ENCODE results near the gene H1-8.

Gene H1-8

GRCh38 chr3:129579991-129580390, 37.0 kb downstream of the H1-8 start:
- H3K4me1 ChIP-seq (ENCODE audit: control insufficient read depth, insufficient read depth, low read length), result no peaks in the 10 kb centered on the region
- H3K36me3 ChIP-seq (ENCODE audit: insufficient read depth, low read length), result peaks cover 52% of the 10 kb centered on the region
- no peak overlapping the region for H3K4me3 ChIP-seq (ENCODE audit: low read length)
- no peak overlapping the region for H3K9ac ChIP-seq (ENCODE audit: low read depth, low read length)
- no peaks in the 10 kb centered on the region for H3K9me3 ChIP-seq (replicated peaks; ENCODE audit: low read length)
- H3K4me2 ChIP-seq (ENCODE audit: low read length), result no peak overlapping the region
- no peaks in the 10 kb centered on the region for H3K27me3 ChIP-seq (ENCODE audit: control insufficient read depth, insufficient read depth, low read length)

GRCh38 chr3:129581623-129582022, 38.6 kb downstream of the H1-8 start:
- no peak overlapping the region for H3K4me2 ChIP-seq (ENCODE audit: low read length)
- H3K36me3 ChIP-seq (ENCODE audit: insufficient read depth, low read length), result peaks cover 63% of the 10 kb centered on the region
- no peak overlapping the region for H3K4me3 ChIP-seq (ENCODE audit: low read length)
- no peak overlapping the region for H3K9ac ChIP-seq (ENCODE audit: low read depth, low read length)
- H3K9me3 ChIP-seq (replicated peaks; ENCODE audit: low read length), result no peaks in the 10 kb centered on the region
- no peaks in the 10 kb centered on the region for H3K4me1 ChIP-seq (ENCODE audit: control insufficient read depth, insufficient read depth, low read length)
- H3K27me3 ChIP-seq (ENCODE audit: control insufficient read depth, insufficient read depth, low read length), result no peaks in the 10 kb centered on the region

- H3K4me2 ChIP-seq (ENCODE audit: low read length), result no peak overlapping the region
- H3K27me3 ChIP-seq (ENCODE audit: control insufficient read depth, insufficient read depth, low read length), result no peaks in the 10 kb centered on the region
- no peak overlapping the region for H3K4me3 ChIP-seq (ENCODE audit: low read length)
- H3K9ac ChIP-seq (ENCODE audit: low read depth, low read length), result no peak overlapping the region
- H3K4me1 ChIP-seq (ENCODE audit: control insufficient read depth, insufficient read depth, low read length), result no peaks in the 10 kb centered on the region
- H3K36me3 ChIP-seq (ENCODE audit: insufficient read depth, low read length), result peaks cover 62% of the 10 kb centered on the region
- no peaks in the 10 kb centered on the region for H3K9me3 ChIP-seq (replicated peaks; ENCODE audit: low read length)
These were observed 39.8 kb downstream of the H1-8 start for GRCh38 chr3:129582799-129583198.

- H3K9me3 ChIP-seq (replicated peaks; ENCODE audit: low read length), result no peaks in the 10 kb centered on the region
These were observed 40.3 kb downstream of the H1-8 start for GRCh38 chr3:129583289-129583688.

GRCh38 chr3:129584631-129585030, 41.7 kb downstream of the H1-8 start:
- H3K36me3 ChIP-seq (ENCODE audit: insufficient read depth, low read length), result peaks cover 52% of the 10 kb centered on the region
- no peak overlapping the region for H3K9ac ChIP-seq (ENCODE audit: low read depth, low read length)
- H3K27me3 ChIP-seq (ENCODE audit: control insufficient read depth, insufficient read depth, low read length), result no peaks in the 10 kb centered on the region
- no peak overlapping the region for H3K4me2 ChIP-seq (ENCODE audit: low read length)
- H3K4me1 ChIP-seq (ENCODE audit: control insufficient read depth, insufficient read depth, low read length), result no peaks in the 10 kb centered on the region
- H3K4me3 ChIP-seq (ENCODE audit: low read length), result no peak overlapping the region
- H3K9me3 ChIP-seq (replicated peaks; ENCODE audit: low read length), result no peaks in the 10 kb centered on the region

More at GRCh38 chr3:129583289-129583688, 40.3 kb downstream of the H1-8 start:
- Histone ChIP-seq H3K4me2 (ENCODE audit: low read length) (no peak overlapping the region), H3K4me3 (ENCODE audit: low read length) (no peak overlapping the region), H3K27me3 (ENCODE audit: control insufficient read depth, insufficient read depth, low read length) (no peaks in the 10 kb centered on the region), H3K36me3 (ENCODE audit: insufficient read depth, low read length) (peaks cover 57% of the 10 kb centered on the region), H3K9ac (ENCODE audit: low read depth, low read length) (no peak overlapping the region), H3K4me1 (ENCODE audit: control insufficient read depth, insufficient read depth, low read length) (no peaks in the 10 kb centered on the region)

- peaks cover 45% of the 10 kb centered on the region for H3K36me3 ChIP-seq (ENCODE audit: insufficient read depth, low read length)
- no peak overlapping the region for H3K9ac ChIP-seq (ENCODE audit: low read depth, low read length)
- no peaks in the 10 kb centered on the region for H3K4me1 ChIP-seq (ENCODE audit: control insufficient read depth, insufficient read depth, low read length)
- H3K4me2 ChIP-seq (ENCODE audit: low read length), result no peak overlapping the region
- H3K27me3 ChIP-seq (ENCODE audit: control insufficient read depth, insufficient read depth, low read length), result no peaks in the 10 kb centered on the region
- H3K9me3 ChIP-seq (replicated peaks; ENCODE audit: low read length), result no peaks in the 10 kb centered on the region
- H3K4me3 ChIP-seq (ENCODE audit: low read length), result no peak overlapping the region
These were observed 43.1 kb downstream of the H1-8 start for GRCh38 chr3:129585949-129586657.

GRCh38 chr3:129586746-129587430, 43.9 kb downstream of the H1-8 start:
- Histone ChIP-seq H3K36me3 (ENCODE audit: insufficient read depth, low read length) (peaks cover 39% of the 10 kb centered on the region), H3K27me3 (ENCODE audit: control insufficient read depth, insufficient read depth, low read length) (no peaks in the 10 kb centered on the region), H3K4me1 (ENCODE audit: control insufficient read depth, insufficient read depth, low read length) (peaks cover 4% of the 10 kb centered on the region), H3K4me3 (ENCODE audit: low read length) (no peak overlapping the region), H3K9me3 (replicated peaks; ENCODE audit: low read length) (no peaks in the 10 kb centered on the region), H3K9ac (ENCODE audit: low read depth, low read length) (no peak overlapping the region), H3K4me2 (ENCODE audit: low read length) (no peak overlapping the region)

- Histone ChIP-seq H3K4me2 (ENCODE audit: low read length) (no peak overlapping the region), H3K27me3 (ENCODE audit: control insufficient read depth, insufficient read depth, low read length) (no peaks in the 10 kb centered on the region), H3K9me3 (replicated peaks; ENCODE audit: low read length) (no peaks in the 10 kb centered on the region), H3K36me3 (ENCODE audit: insufficient read depth, low read length) (peaks cover 34% of the 10 kb centered on the region), H3K4me1 (ENCODE audit: control insufficient read depth, insufficient read depth, low read length) (peaks cover 12% of the 10 kb centered on the region), H3K9ac (ENCODE audit: low read depth, low read length) (no peak overlapping the region), H3K4me3 (ENCODE audit: low read length) (no peak overlapping the region)
These were observed 44.7 kb downstream of the H1-8 start for GRCh38 chr3:129587566-129588210.

- Histone ChIP-seq H3K9me3 (replicated peaks; ENCODE audit: low read length) (no peaks in the 10 kb centered on the region), H3K4me1 (ENCODE audit: control insufficient read depth, insufficient read depth, low read length) (peaks cover 37% of the 10 kb centered on the region), H3K4me2 (ENCODE audit: low read length) (no peak overlapping the region), H3K4me3 (ENCODE audit: low read length) (no peak overlapping the region), H3K27me3 (ENCODE audit: control insufficient read depth, insufficient read depth, low read length) (no peaks in the 10 kb centered on the region), H3K36me3 (ENCODE audit: insufficient read depth, low read length) (peaks cover 16% of the 10 kb centered on the region), H3K9ac (ENCODE audit: low read depth, low read length) (no peak overlapping the region)
These were observed 47.2 kb downstream of the H1-8 start for GRCh38 chr3:129590215-129590614.

GRCh38 chr3:129591932-129592331, 49.0 kb downstream of the H1-8 start:
- Histone ChIP-seq H3K9me3 (replicated peaks; ENCODE audit: low read length) (no peaks in the 10 kb centered on the region), H3K4me3 (ENCODE audit: low read length) (no peak overlapping the region), H3K36me3 (ENCODE audit: insufficient read depth, low read length) (no peaks in the 10 kb centered on the region), H3K4me2 (ENCODE audit: low read length) (no peak overlapping the region), H3K9ac (ENCODE audit: low read depth, low read length) (peak overlapping the region; percentile 25), H3K4me1 (ENCODE audit: control insufficient read depth, insufficient read depth, low read length) (peaks cover 55% of the 10 kb centered on the region), H3K27me3 (ENCODE audit: control insufficient read depth, insufficient read depth, low read length) (no peaks in the 10 kb centered on the region)

- Histone ChIP-seq H3K4me2 (ENCODE audit: low read length) (peak overlapping the region; percentile 41), H3K4me1 (ENCODE audit: control insufficient read depth, insufficient read depth, low read length) (peaks cover 61% of the 10 kb centered on the region), H3K4me3 (ENCODE audit: low read length) (no peak overlapping the region), H3K36me3 (ENCODE audit: insufficient read depth, low read length) (no peaks in the 10 kb centered on the region), H3K9me3 (replicated peaks; ENCODE audit: low read length) (no peaks in the 10 kb centered on the region), H3K9ac (ENCODE audit: low read depth, low read length) (peak overlapping the region; percentile 25), H3K27me3 (ENCODE audit: control insufficient read depth, insufficient read depth, low read length) (no peaks in the 10 kb centered on the region)
These were observed 49.6 kb downstream of the H1-8 start for GRCh38 chr3:129592381-129593131.

Measured in skeletal muscle satellite cell (primary cell).